OCI-LY1 (cell line): ENCODE measurements around the gene BNIP3.

Experiments used
- H2AFZ ChIP-seq: fragments of 200-600 bp; sonication (generic), shearing (Covaris generic); 2 replicates; pipeline ENCODE4 v1.6.0; 2014; ENCODE audit warnings: antibody characterized with exemption, mild to moderate bottlenecking, low read length
- H3F3A ChIP-seq: fragments of 200-600 bp; sonication (generic), shearing (Covaris generic); 2 replicates; pipeline ENCODE4 v1.6.0; 2014; ENCODE audit warnings: mild to moderate bottlenecking, antibody characterized with exemption, low read length, moderate library complexity; ENCODE audit not compliant: insufficient read depth
- H3K27ac ChIP-seq: fragments of 200-600 bp; sonication (generic); 2 replicates; pipeline ENCODE4 v1.5.1; 2014; ENCODE audit warnings: low read length, mixed run types, mild to moderate bottlenecking, low read depth; ENCODE audit not compliant: poor library complexity, severe bottlenecking
- H3K27me3 ChIP-seq: fragments of 200-600 bp; sonication (generic); 2 replicates; pipeline ENCODE4 v1.6.0; 2014; ENCODE audit warnings: antibody characterized with exemption, mild to moderate bottlenecking, low read length, moderate library complexity; ENCODE audit not compliant: insufficient read depth
- H3K36me3 ChIP-seq: fragments of 200-600 bp; sonication (generic); 2 replicates; pipeline ENCODE4 v1.6.1; 2014; ENCODE audit warnings: mild to moderate bottlenecking, antibody characterized with exemption, low read length, moderate library complexity, mixed read lengths; ENCODE audit not compliant: insufficient read depth
- H3K4me1 ChIP-seq: fragments of 200-600 bp; sonication (generic); 2 replicates; pipeline ENCODE4 v1.5.1; 2014; ENCODE audit warnings: mild to moderate bottlenecking, low read length, moderate library complexity; ENCODE audit not compliant: insufficient read depth, severe bottlenecking
- H3K4me2 ChIP-seq: fragments of 200-600 bp; sonication (generic), shearing (Covaris generic); 2 replicates; pipeline ENCODE4 v1.6.1; 2014; ENCODE audit warnings: low read length
- H3K4me3 ChIP-seq: fragments of 200-600 bp; sonication (generic); 2 replicates; pipeline ENCODE4 v1.5.1; 2014; ENCODE audit warnings: low read length, low read depth, mild to moderate bottlenecking, mixed read lengths; ENCODE audit not compliant: poor library complexity, severe bottlenecking
- H3K79me2 ChIP-seq: fragments of 200-600 bp; shearing (Covaris generic); 2 replicates; pipeline ENCODE4 v1.6.1; 2016; ENCODE audit warnings: mixed run types, low read length, mixed read lengths; ENCODE audit not compliant: insufficient read depth
- H3K9ac ChIP-seq: fragments of 200-600 bp; sonication (generic), shearing (Covaris generic); 2 replicates; pipeline ENCODE4 v1.6.1; 2014; ENCODE audit warnings: mild to moderate bottlenecking, low read length, mixed read lengths
- H3K9me2 ChIP-seq: fragments of 200-600 bp; sonication (generic), shearing (Covaris generic); 2 replicates; pipeline ENCODE4 v1.6.1; 2014; ENCODE audit warnings: low read depth, mild to moderate bottlenecking, low read length, mixed read lengths
- H3K9me3 ChIP-seq: fragments of 200-600 bp; shearing (Covaris generic); 2 replicates; pipeline ENCODE4 v1.6.1; 2014; ENCODE audit warnings: low read length, mixed read lengths
- H4K20me1 ChIP-seq: fragments of 200-600 bp; sonication (generic), shearing (Covaris generic); 2 replicates; pipeline ENCODE4 v1.6.0; 2016; ENCODE audit warnings: mild to moderate bottlenecking, low read length; ENCODE audit not compliant: insufficient read depth
- EZH2 ChIP-seq: fragments of 200-600 bp; sonication (generic), shearing (Covaris generic); IDR thresholded peaks from 2 replicates; pipeline ENCODE4 v1.8.0; 2017; ENCODE audit warnings: borderline replicate concordance, mixed run types, mild to moderate bottlenecking, antibody characterized with exemption, low read length, moderate library complexity, mixed read lengths
- TF ChIP-seq, protein P1 (sequence below): fragments of 200-600 bp; sonication (generic), shearing (Covaris generic); IDR thresholded peaks from 2 replicates; pipeline ENCODE4 v1.5.1; 2017; ENCODE audit warnings: mild to moderate bottlenecking, antibody characterized with exemption, low read length, moderate library complexity, mixed read lengths

BNIP3 gene

DNA sequence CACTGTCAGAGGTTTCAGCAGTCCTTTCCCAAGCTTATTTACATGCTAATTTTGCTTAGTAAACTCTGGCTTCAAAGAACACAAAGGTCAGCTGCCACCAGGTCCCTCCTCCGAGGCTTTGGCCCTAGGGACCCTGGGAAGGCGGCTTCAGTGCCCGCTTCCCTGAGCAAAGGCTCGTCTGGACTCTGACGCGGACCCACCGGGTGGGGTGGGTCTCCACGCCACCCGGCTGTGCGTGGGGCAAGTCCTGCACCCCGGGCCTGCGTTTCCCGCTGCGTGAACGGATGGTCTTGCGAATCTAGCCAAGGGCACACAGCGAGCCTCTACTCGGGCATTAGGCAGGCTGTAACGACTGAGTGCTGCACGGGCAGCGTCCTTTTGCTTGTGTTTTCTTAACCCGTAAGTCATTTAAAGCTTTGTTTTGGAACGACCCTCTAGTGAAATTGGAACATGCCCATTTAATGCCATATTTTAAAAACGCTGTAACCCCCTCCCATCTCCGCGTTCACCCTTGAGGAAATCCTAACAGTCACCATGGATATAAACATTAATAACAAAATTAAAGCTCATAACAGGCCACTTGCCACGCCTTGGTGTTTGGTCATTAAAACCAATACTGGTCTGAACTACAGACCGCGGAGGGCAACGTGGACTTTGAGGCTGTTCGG, 828 bp downstream of the BNIP3 start:
- H3F3A ChIP-seq, result no peaks in the 10 kb centered on the region
- no peaks in the 10 kb centered on the region for H4K20me1 ChIP-seq
- no peak for TF ChIP-seq EZH2
- TF ChIP-seq, protein P1, sequence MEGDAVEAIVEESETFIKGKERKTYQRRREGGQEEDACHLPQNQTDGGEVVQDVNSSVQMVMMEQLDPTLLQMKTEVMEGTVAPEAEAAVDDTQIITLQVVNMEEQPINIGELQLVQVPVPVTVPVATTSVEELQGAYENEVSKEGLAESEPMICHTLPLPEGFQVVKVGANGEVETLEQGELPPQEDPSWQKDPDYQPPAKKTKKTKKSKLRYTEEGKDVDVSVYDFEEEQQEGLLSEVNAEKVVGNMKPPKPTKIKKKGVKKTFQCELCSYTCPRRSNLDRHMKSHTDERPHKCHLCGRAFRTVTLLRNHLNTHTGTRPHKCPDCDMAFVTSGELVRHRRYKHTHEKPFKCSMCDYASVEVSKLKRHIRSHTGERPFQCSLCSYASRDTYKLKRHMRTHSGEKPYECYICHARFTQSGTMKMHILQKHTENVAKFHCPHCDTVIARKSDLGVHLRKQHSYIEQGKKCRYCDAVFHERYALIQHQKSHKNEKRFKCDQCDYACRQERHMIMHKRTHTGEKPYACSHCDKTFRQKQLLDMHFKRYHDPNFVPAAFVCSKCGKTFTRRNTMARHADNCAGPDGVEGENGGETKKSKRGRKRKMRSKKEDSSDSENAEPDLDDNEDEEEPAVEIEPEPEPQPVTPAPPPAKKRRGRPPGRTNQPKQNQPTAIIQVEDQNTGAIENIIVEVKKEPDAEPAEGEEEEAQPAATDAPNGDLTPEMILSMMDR, result no peak
- H3K9me2 ChIP-seq, result no peaks in the 10 kb centered on the region
- peaks cover 8% of the 10 kb centered on the region; the same call in 1 of the 2 replicates for H3K36me3 ChIP-seq
- H3K79me2 ChIP-seq, result peaks cover 48% of the 10 kb centered on the region; the same call in 1 of the 2 replicates
- H3K9ac ChIP-seq, result peak overlapping the region; percentile 84
- peaks cover 2% of the 10 kb centered on the region; the same call in 1 of the 2 replicates for H3K9me3 ChIP-seq
- H3K27me3 ChIP-seq, result no peaks in the 10 kb centered on the region
- peaks cover 50% of the 10 kb centered on the region for H3K4me1 ChIP-seq
- peak overlapping the region; percentile 39 for H3K27ac ChIP-seq
- no peak overlapping the region for H2AFZ ChIP-seq
- H3K4me2 ChIP-seq, result peak overlapping the region; percentile 84
- H3K4me3 ChIP-seq, result peak overlapping the region; percentile 71

DNA sequence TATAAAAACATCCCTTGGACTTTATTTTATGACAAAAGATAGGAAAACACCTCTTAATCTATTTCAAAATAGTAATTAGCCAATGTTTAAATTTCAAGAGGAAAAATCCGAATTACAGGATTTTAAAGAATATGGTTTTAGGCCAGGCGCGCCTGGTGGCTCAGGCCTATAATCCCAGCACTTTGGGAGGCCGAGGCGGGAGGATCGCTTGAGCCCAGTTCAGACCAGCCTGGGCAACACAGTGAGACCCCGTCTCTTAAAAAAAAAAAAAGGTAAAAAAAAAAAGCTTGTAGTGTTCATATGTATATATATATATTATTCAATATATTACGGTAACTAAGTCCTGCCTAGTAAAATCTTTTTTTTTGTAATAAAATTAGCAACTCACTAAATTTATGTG, 1.4 kb downstream of the BNIP3 start:
- Histone ChIP-seq H2AFZ (no peak overlapping the region), H3K79me2 (peaks cover 54% of the 10 kb centered on the region; the same call in 1 of the 2 replicates), H3K4me3 (peak overlapping the region; percentile 71), H3K9me2 (no peaks in the 10 kb centered on the region), H4K20me1 (no peaks in the 10 kb centered on the region), H3F3A (no peaks in the 10 kb centered on the region), H3K27me3 (no peaks in the 10 kb centered on the region), H3K36me3 (peaks cover 8% of the 10 kb centered on the region; the same call in 1 of the 2 replicates), H3K4me1 (peaks cover 56% of the 10 kb centered on the region), H3K27ac (no peak overlapping the region), H3K9ac (peak overlapping the region; percentile 84; the same call in 1 of the 2 replicates), H3K9me3 (no peaks in the 10 kb centered on the region), H3K4me2 (peak overlapping the region; percentile 84)
- TF ChIP-seq EZH2, result no peak
- TF ChIP-seq, protein P1, result no peak

DNA sequence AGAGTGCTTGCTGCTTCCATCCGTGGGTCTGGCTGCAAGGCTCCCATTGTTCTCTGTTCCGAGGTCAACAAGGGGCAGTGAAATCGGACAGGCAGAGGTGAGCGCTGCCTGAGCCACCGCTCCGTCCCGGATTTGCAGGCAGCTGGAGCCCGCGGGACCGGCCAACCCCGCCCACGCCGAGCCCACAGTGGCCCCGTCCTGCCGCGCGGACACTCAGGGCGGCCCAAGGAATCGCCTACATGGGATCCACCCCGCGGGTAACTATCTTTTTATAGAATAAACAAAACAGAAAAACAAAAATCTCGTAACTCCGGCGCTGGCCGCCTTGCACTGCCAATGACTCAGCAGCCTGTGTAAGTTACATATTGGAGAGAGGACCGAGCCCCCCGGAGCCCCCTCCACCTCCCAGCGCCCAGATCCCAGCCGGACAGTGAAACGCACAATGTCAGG, 1.9 kb downstream of the BNIP3 start:
- H3F3A ChIP-seq, result no peaks in the 10 kb centered on the region
- H3K9ac ChIP-seq, result peak overlapping the region; percentile 21; the same call in 1 of the 2 replicates
- H2AFZ ChIP-seq, result no peak overlapping the region
- peak overlapping the region; percentile 71 for H3K4me3 ChIP-seq
- TF ChIP-seq EZH2, result no peak
- TF ChIP-seq, protein P1, result no peak
- no peaks in the 10 kb centered on the region for H3K9me3 ChIP-seq
- H3K79me2 ChIP-seq, result peaks cover 56% of the 10 kb centered on the region; the same call in 1 of the 2 replicates
- peaks cover 8% of the 10 kb centered on the region; the same call in 1 of the 2 replicates for H3K36me3 ChIP-seq
- no peaks in the 10 kb centered on the region for H4K20me1 ChIP-seq
- no peak overlapping the region for H3K27ac ChIP-seq
- no peaks in the 10 kb centered on the region for H3K9me2 ChIP-seq
- peaks cover 61% of the 10 kb centered on the region for H3K4me1 ChIP-seq
- no peaks in the 10 kb centered on the region for H3K27me3 ChIP-seq
- peak overlapping the region; percentile 84; the same call in 1 of the 2 replicates for H3K4me2 ChIP-seq
